ENCODE results near the gene HSPD1.

The HSPD1 gene

DNA sequence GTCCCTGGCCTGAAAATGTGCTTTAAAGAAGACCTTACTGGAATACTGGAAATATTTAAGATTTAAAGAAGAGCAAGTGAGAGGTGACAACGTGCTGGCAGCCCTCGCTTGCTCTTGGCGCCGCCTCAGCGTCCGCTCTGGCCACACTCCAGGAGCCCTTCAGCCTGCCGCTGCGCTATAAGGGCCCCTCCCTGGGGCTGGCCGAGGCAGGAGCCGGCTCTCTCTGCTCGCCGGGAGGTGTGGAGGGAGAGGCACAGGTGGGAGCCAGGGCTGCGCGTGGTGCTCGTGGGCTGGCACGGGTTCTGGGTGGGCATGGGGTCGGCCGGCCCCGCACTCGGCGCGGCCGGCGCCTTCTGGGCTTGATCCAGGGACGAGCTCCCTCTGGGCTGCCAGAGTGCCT, 49.2 kb downstream of the HSPD1 start:
- DNase-seq (ENCODE audit: low read depth): no peak

DNA sequence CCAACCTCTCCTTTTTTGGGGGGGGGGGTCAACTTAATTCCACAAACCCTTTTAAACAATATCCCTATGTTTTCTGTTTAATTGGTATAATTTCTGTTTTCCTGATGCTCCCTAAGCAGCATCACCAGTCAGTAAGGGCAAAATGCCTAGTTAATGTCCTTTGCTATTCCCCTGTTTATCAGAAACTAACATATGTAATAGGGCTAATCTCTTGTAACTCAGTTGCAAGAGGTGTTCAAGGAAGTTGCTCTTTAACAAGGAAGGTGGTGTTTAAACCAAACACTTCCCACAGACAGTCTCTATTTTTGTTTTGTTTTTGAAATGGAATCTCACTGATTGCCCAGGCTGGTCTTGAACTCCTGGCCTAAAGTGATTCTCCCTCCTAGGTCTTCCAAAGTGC, 52.8 kb downstream of the HSPD1 start:
- H3K4me3 ChIP-seq (ENCODE audit: control insufficient read depth, low read depth, low read length): no peak overlapping the region
- no peak for DNase-seq (ENCODE audit: low read depth)
- TF ChIP-seq, protein P1, sequence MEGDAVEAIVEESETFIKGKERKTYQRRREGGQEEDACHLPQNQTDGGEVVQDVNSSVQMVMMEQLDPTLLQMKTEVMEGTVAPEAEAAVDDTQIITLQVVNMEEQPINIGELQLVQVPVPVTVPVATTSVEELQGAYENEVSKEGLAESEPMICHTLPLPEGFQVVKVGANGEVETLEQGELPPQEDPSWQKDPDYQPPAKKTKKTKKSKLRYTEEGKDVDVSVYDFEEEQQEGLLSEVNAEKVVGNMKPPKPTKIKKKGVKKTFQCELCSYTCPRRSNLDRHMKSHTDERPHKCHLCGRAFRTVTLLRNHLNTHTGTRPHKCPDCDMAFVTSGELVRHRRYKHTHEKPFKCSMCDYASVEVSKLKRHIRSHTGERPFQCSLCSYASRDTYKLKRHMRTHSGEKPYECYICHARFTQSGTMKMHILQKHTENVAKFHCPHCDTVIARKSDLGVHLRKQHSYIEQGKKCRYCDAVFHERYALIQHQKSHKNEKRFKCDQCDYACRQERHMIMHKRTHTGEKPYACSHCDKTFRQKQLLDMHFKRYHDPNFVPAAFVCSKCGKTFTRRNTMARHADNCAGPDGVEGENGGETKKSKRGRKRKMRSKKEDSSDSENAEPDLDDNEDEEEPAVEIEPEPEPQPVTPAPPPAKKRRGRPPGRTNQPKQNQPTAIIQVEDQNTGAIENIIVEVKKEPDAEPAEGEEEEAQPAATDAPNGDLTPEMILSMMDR (IDR thresholded peaks at IDR 0.05; ENCODE audit: control insufficient read depth, insufficient read depth, low read depth, low read length, missing control alignments): no peak

More for the DNA sequence above, 49.2 kb downstream of the HSPD1 start:
- TF ChIP-seq, protein P1 (IDR thresholded peaks at IDR 0.05; ENCODE audit: control insufficient read depth, insufficient read depth, low read depth, low read length, missing control alignments): no peak
- H3K4me3 ChIP-seq (ENCODE audit: control insufficient read depth, low read depth, low read length): no peak overlapping the region

DNA sequence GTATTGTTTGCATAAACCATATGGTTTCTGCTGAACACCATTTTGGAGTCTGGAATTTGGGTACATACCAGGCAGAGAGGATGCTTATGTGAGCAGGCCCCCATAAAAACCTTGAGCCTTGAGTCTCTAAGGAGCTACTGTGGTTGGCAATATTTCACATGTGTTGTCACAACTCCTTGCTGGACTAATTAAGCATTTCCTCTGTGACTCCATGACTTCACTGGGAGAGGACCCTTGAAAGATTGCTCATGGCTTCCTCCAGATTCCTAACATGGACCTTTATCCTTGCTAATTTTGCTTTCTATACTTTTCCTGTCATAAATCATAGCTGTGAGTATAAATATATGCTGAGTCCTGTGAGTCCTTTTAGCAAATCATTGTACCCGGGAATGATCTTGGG, 53.9 kb downstream of the HSPD1 start:
- TF ChIP-seq, protein P1 (IDR thresholded peaks at IDR 0.05; ENCODE audit: control insufficient read depth, insufficient read depth, low read depth, low read length, missing control alignments): no peak
- DNase-seq (ENCODE audit: low read depth): no peak
- H3K4me3 ChIP-seq (ENCODE audit: control insufficient read depth, low read depth, low read length): no peak overlapping the region

DNA sequence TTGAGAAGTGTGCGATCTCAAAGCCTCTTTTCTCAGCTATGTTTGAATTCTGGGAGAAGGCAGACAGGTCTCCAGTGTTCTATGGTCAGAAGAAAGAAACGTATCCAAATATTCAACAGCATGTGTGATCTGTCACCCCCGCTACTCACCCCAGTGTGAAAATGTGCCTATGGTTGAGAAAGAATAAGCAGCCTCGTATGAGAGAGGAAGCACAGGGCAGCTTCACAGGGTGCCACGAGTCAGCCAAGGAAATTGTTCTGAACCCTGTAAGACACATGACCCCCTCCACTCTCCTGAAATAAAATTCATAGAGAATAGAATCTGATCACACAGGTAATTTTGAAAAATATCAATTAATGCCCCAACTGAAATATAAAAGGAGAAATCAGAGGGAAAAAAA, 56.8 kb downstream of the HSPD1 start:
- no peak for DNase-seq (ENCODE audit: low read depth)
- no peak overlapping the region for H3K4me3 ChIP-seq (ENCODE audit: control insufficient read depth, low read depth, low read length)
- TF ChIP-seq, protein P1 (IDR thresholded peaks at IDR 0.05; ENCODE audit: control insufficient read depth, insufficient read depth, low read depth, low read length, missing control alignments): no peak

DNA sequence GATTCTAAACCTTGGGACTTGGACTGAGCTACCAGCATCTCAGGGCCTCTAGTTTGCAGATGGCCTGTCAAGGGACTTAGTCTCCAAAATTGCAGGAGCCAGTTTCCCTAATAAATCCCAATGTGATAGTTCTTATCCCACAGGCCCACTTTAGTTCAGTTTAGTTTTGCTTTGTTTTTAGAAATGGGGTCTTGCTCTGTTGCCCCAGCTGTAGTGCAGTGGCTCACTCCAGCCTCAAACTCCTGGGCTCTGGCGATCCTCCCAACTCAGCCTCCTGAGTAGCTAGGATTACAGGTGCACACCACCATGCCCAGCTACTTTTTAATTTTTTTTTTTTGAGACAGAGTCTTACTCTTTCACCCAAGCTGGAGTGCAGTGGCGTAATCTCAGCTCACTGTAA, 62.3 kb downstream of the HSPD1 start:
- DNase-seq (ENCODE audit: low read depth): no peak
- TF ChIP-seq, protein P1 (IDR thresholded peaks at IDR 0.05; ENCODE audit: control insufficient read depth, insufficient read depth, low read depth, low read length, missing control alignments): no peak
- no peak overlapping the region for H3K4me3 ChIP-seq (ENCODE audit: control insufficient read depth, low read depth, low read length)
